Effector memory CD4-positive, alpha-beta T cell (primary cell): Measurements from ENCODE around the gene S100A10.

Experiments
- DNase-seq, 3 donors: peaks; one replicate each; pipeline ENCODE4 v3.0.0-alpha.2; 2020
- H3K27ac ChIP-seq: 2 replicates; pipeline ENCODE4 v1.7.0; 2013; ENCODE audit warnings: mild to moderate bottlenecking, low read length, moderate library complexity; ENCODE audit not compliant: insufficient read depth, poor library complexity, severe bottlenecking
- H3K27me3 ChIP-seq: replicated peaks from 2 replicates; pipeline ENCODE4 v1.7.0; 2013; ENCODE audit warnings: mild to moderate bottlenecking, low read length; ENCODE audit not compliant: insufficient read depth, control insufficient read depth, poor library complexity, severe bottlenecking
- H3K36me3 ChIP-seq: 2 replicates; pipeline ENCODE4 v1.7.0; 2013; ENCODE audit warnings: mild to moderate bottlenecking, low read length, moderate library complexity; ENCODE audit not compliant: control insufficient read depth, insufficient read depth
- H3K4me1 ChIP-seq: 2 replicates; pipeline ENCODE4 v1.7.0; 2013; ENCODE audit warnings: low read length, mild to moderate bottlenecking; ENCODE audit not compliant: control insufficient read depth, insufficient read depth, poor library complexity, severe bottlenecking
- H3K4me3 ChIP-seq: 2 replicates; pipeline ENCODE4 v1.7.0; 2013; ENCODE audit warnings: low read length, low read depth, mild to moderate bottlenecking; ENCODE audit not compliant: insufficient read depth, poor library complexity, severe bottlenecking
- H3K9me3 ChIP-seq: 2 replicates; pipeline ENCODE4 v1.7.0; 2013; ENCODE audit warnings: mild to moderate bottlenecking, low read length, moderate library complexity; ENCODE audit not compliant: control insufficient read depth

The S100A10 gene

GRCh38 chr1:151967091-151967490, 26.6 kb downstream of the S100A10 start:
- Histone ChIP-seq H3K4me1 (peaks cover 8% of the 10 kb centered on the region), H3K4me3 (no peak overlapping the region), H3K36me3 (no peaks in the 10 kb centered on the region), H3K27ac (no peak overlapping the region), H3K9me3 (no peaks in the 10 kb centered on the region), H3K27me3 (no peaks in the 10 kb centered on the region)
- no peak for DNase-seq

- Histone ChIP-seq H3K4me1 (peaks cover 8% of the 10 kb centered on the region), H3K36me3 (no peaks in the 10 kb centered on the region), H3K9me3 (no peaks in the 10 kb centered on the region), H3K4me3 (no peak overlapping the region), H3K27ac (no peak overlapping the region), H3K27me3 (no peaks in the 10 kb centered on the region)
- no peak for DNase-seq
Observed at GRCh38 chr1:151966061-151966460, 27.6 kb downstream of the S100A10 start.

- Histone ChIP-seq H3K4me3 (no peak overlapping the region), H3K36me3 (no peaks in the 10 kb centered on the region), H3K27me3 (no peaks in the 10 kb centered on the region), H3K9me3 (no peaks in the 10 kb centered on the region), H3K4me1 (peaks cover 8% of the 10 kb centered on the region), H3K27ac (no peak overlapping the region)
- no peak for DNase-seq
Observed at GRCh38 chr1:151964510-151964909, 29.1 kb downstream of the S100A10 start.

- Histone ChIP-seq H3K27ac (no peak overlapping the region), H3K36me3 (no peaks in the 10 kb centered on the region), H3K4me1 (peaks cover 4% of the 10 kb centered on the region), H3K27me3 (no peaks in the 10 kb centered on the region), H3K9me3 (no peaks in the 10 kb centered on the region), H3K4me3 (no peak overlapping the region)
- no peak for DNase-seq
Observed at GRCh38 chr1:151963288-151963687, 30.4 kb downstream of the S100A10 start.

GRCh38 chr1:151961833-151962232, 31.8 kb downstream of the S100A10 start:
- no peaks in the 10 kb centered on the region for H3K27me3 ChIP-seq
- no peaks in the 10 kb centered on the region for H3K36me3 ChIP-seq
- H3K9me3 ChIP-seq = no peaks in the 10 kb centered on the region
- DNase-seq = no peak
- H3K4me1 ChIP-seq = no peaks in the 10 kb centered on the region
- no peak overlapping the region for H3K27ac ChIP-seq
- no peak overlapping the region for H3K4me3 ChIP-seq

- no peak overlapping the region for H3K27ac ChIP-seq
- no peak overlapping the region for H3K4me3 ChIP-seq
- H3K27me3 ChIP-seq = no peaks in the 10 kb centered on the region
- H3K9me3 ChIP-seq = no peaks in the 10 kb centered on the region
- H3K4me1 ChIP-seq = no peaks in the 10 kb centered on the region
- DNase-seq = no peak
- H3K36me3 ChIP-seq = no peaks in the 10 kb centered on the region
Observed at GRCh38 chr1:151960780-151961513, 32.7 kb downstream of the S100A10 start.

- no peaks in the 10 kb centered on the region for H3K4me1 ChIP-seq
- no peaks in the 10 kb centered on the region for H3K36me3 ChIP-seq
- DNase-seq = no peak
- H3K4me3 ChIP-seq = no peak overlapping the region
- H3K27ac ChIP-seq = no peak overlapping the region
- no peaks in the 10 kb centered on the region for H3K27me3 ChIP-seq
- no peaks in the 10 kb centered on the region for H3K9me3 ChIP-seq
Observed at GRCh38 chr1:151958959-151959358, 34.7 kb downstream of the S100A10 start.

- no peak overlapping the region for H3K27ac ChIP-seq
- no peak for DNase-seq
- H3K27me3 ChIP-seq = no peaks in the 10 kb centered on the region
- H3K36me3 ChIP-seq = no peaks in the 10 kb centered on the region
- no peak overlapping the region for H3K4me3 ChIP-seq
- no peaks in the 10 kb centered on the region for H3K4me1 ChIP-seq
- no peaks in the 10 kb centered on the region for H3K9me3 ChIP-seq
Observed at GRCh38 chr1:151956957-151957497, 36.6 kb downstream of the S100A10 start.

- H3K4me3 ChIP-seq = no peak overlapping the region
- no peaks in the 10 kb centered on the region for H3K27me3 ChIP-seq
- no peak for DNase-seq
- no peaks in the 10 kb centered on the region for H3K4me1 ChIP-seq
- no peaks in the 10 kb centered on the region for H3K9me3 ChIP-seq
- H3K36me3 ChIP-seq = no peaks in the 10 kb centered on the region
- H3K27ac ChIP-seq = no peak overlapping the region
Observed at GRCh38 chr1:151953409-151954094, 40.1 kb downstream of the S100A10 start.

GRCh38 chr1:151952811-151953210, 40.8 kb downstream of the S100A10 start:
- Histone ChIP-seq H3K9me3 (no peaks in the 10 kb centered on the region), H3K27me3 (no peaks in the 10 kb centered on the region), H3K4me1 (no peaks in the 10 kb centered on the region), H3K36me3 (no peaks in the 10 kb centered on the region), H3K27ac (no peak overlapping the region), H3K4me3 (no peak overlapping the region)
- DNase-seq = no peak
